Measurements from ENCODE around the gene CCDC74B.
"Not testable (repeated sequence)": the region's sequence is repeated elsewhere in the genome, so short reads cannot be mapped to it uniquely, and the experiment has no call there.

CCDC74B gene

GRCh38 chr2:130102597-130103363 is 42.1 kb downstream of the CCDC74B start:
- not testable (repeated sequence) for DNase-seq (ENCODE audit: low read depth in 2 of 2)

Measured in stimulated activated CD4-positive, alpha-beta T cell treated with anti-CD3 and anti-CD28 coated beads, Interleukin-12 subunit alpha, Interleukin-12 subunit beta, amount 100 ng/mL, for 24 hours (primary cell).